OCI-LY3 (cell line): ENCODE measurements around the gene ACSF2.

ENCODE experiments used
- CTCF ChIP-seq: fragments of 200-600, 300-600 bp; sonication (generic); IDR thresholded peaks from 2 replicates; pipeline ENCODE4 v1.5.1; 2014; ENCODE audit warnings: antibody characterized with exemption, low read length, low read depth
- EZH2phosphoT487 ChIP-seq: fragments of 200-600 bp; shearing (Covaris generic); IDR thresholded peaks from 2 replicates; pipeline ENCODE4 v1.6.1; 2018; ENCODE audit warnings: antibody characterized with exemption, mixed run types, low read depth

- TF ChIP-seq CTCF: peak; percentile 18; the same call in 1 of the 2 replicates
- no peak for TF ChIP-seq EZH2phosphoT487
Measured at GRCh38 chr17:50380369-50381259, 45.4 kb upstream of the ACSF2 start.
